HepG2 (cell line): Measurements from ENCODE around the gene SNX21. TPM values are rescaled to one million over a fixed set of nuclear protein-coding genes. Genes with fewer than 3 reads are reported as not detected.

ENCODE experiments used
- BORCS8-MEF2B ChIP-seq: sonication (generic); formaldehyde crosslinking; IDR thresholded peaks from 2 replicates; pipeline ENCODE4 v1.8.0; 2022; ENCODE audit warnings: mild to moderate bottlenecking, missing genetic modification reagents
- DR1 ChIP-seq: sonication (generic); formaldehyde crosslinking; IDR thresholded peaks from 2 replicates; pipeline ENCODE4 v1.8.0; 2021; ENCODE audit warnings: mild to moderate bottlenecking, missing genetic modification reagents, inconsistent platforms
- HIVEP1 ChIP-seq: sonication (generic); formaldehyde crosslinking; IDR thresholded peaks from 2 replicates; pipeline ENCODE4 v1.4.0; 2020; ENCODE audit warnings: mild to moderate bottlenecking, missing genetic modification reagents
- NCOR1 ChIP-seq: fragments of 200-600 bp; sonication (generic); IDR thresholded peaks from 2 replicates; pipeline ENCODE4 v1.7.0; 2017; ENCODE audit warnings: antibody characterized with exemption, low read length, borderline replicate concordance
- PAX8 ChIP-seq: sonication (generic); formaldehyde crosslinking; IDR thresholded peaks from 2 replicates; pipeline ENCODE4 v1.8.0; 2022; ENCODE audit warnings: mild to moderate bottlenecking, missing genetic modification reagents, borderline replicate concordance
- RFX5 ChIP-seq: IDR thresholded peaks from 2 replicates; pipeline ENCODE4 v1.6.1; 2011; ENCODE audit warnings: low read depth, low read length, improper control_type of control experiment
- TARDBP ChIP-seq: sonication (generic); formaldehyde crosslinking; IDR thresholded peaks from 2 replicates; pipeline ENCODE4 v1.8.0; 2022; ENCODE audit warnings: mild to moderate bottlenecking, missing genetic modification reagents
- ZBTB42 ChIP-seq: sonication (generic); formaldehyde crosslinking; IDR thresholded peaks from 2 replicates; pipeline ENCODE4 v1.5.0; 2020; ENCODE audit warnings: mild to moderate bottlenecking, missing genetic modification reagents
- ZKSCAN5 ChIP-seq: sonication (generic); formaldehyde crosslinking; IDR thresholded peaks from 2 replicates; pipeline ENCODE4 v1.5.1; 2020; ENCODE audit warnings: mild to moderate bottlenecking, missing genetic modification reagents
- ZNF12 ChIP-seq: sonication (generic); formaldehyde crosslinking; IDR thresholded peaks from 2 replicates; pipeline ENCODE4 v1.5.0; 2020; ENCODE audit warnings: missing genetic modification reagents
- ZNF607 ChIP-seq: sonication (generic); formaldehyde crosslinking; IDR thresholded peaks from 2 replicates; pipeline ENCODE4 v1.5.1; 2020; ENCODE audit warnings: missing genetic modification reagents, mild to moderate bottlenecking, borderline replicate concordance
- polyA plus RNA-seq, 8 experiments: library from polyadenylated mRNA; depleted of rRNA in 3 of 8; stranded (reverse) in 7 of 8; unstranded in 1 of 8; fragments of >200 nt; fragmentation: Illumina TruSeq in 4 of 8; extraction: Trizol in 4 of 8; gene quantifications; 2 replicates each; pipeline versions ENCODE4 v1.2.1 to v1.2.3, GENCODE V29; 2011 to 2016; ENCODE audit warnings: low read depth in 4 of 8, missing spikeins in 1 of 8, mixed read lengths in 1 of 8; ENCODE audit not compliant: insufficient read depth in 1 of 8
- total RNA-seq, 5 experiments: library from RNA; depleted of rRNA; stranded (reverse); fragments of >200 nt; fragmentation: Illumina TruSeq; extraction: Trizol; gene quantifications; 2 replicates each; pipeline ENCODE4 v1.2.3, GENCODE V29; 2016; ENCODE audit warnings: low read depth in 1 of 5
- TF ChIP-seq, protein P1 (sequence below): sonication (generic); formaldehyde crosslinking; IDR thresholded peaks from 2 replicates; pipeline ENCODE4 v1.4.0; 2020; ENCODE audit warnings: missing genetic modification reagents, borderline replicate concordance
- TF ChIP-seq, protein P2 (sequence below): sonication (generic); formaldehyde crosslinking; IDR thresholded peaks from 2 replicates; pipeline ENCODE4 v1.9.0; 2021; ENCODE audit warnings: missing genetic modification reagents, borderline replicate concordance
- TF ChIP-seq, protein P3 (sequence below): sonication (generic); formaldehyde crosslinking; IDR thresholded peaks from 2 replicates; pipeline ENCODE4 v1.5.1; 2020; ENCODE audit warnings: missing genetic modification reagents, mild to moderate bottlenecking, borderline replicate concordance
- TF ChIP-seq, protein P4 (sequence below): sonication (generic); formaldehyde crosslinking; IDR thresholded peaks from 2 replicates; pipeline ENCODE4 v1.4.0; 2020; ENCODE audit warnings: missing genetic modification reagents
- TF ChIP-seq, protein P5 (sequence below): sonication (generic); formaldehyde crosslinking; IDR thresholded peaks from 2 replicates; pipeline ENCODE4 v1.4.0; 2020; ENCODE audit warnings: missing genetic modification reagents

SNX21 gene
- total and polyA plus RNA-seq, 2 of the 13 experiments (the other 11 are each of a cell fraction or from before 2014, with no cell fraction given), result 7.7 to 12.8 TPM

DNA sequence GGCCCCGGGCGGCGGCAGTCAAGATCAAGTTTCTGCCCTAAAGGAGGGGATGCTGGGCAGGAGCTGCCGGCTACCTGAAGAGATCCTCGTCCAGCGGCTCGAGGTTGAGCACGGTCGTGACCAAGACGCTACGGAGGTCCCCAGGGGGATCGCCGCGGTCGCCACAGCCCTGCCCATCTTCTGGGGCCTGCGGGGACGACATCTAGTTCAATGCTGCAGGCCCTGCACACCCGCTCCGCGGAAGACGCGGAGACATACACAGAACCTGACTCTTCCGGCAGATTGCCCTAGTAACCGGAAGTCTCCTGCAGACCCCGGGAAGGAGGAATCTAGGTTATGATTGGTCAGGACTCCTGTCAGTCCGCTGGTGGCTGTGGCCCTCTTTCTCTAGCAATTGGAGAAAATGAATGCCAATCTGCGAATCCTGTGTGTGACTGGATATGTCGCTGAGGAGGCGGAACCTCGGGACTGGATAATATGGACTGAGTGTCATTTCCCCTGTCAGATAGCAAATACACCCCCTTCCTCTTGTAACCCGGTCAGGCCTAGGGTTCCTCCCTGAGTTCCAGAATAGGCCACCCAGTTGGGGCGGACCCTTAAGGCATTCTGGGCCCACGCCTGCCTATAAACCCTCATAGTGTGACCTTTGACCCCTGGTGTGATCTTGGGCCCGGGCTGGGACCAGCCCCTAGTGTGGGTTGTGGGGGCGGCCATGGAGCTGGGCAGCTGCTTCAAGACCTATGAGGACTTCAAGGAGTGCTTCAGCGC is 23.7 kb downstream of the SNX21 start, which contains the start of the genes ACOT8 and ZSWIM3 (continued):
- TF ChIP-seq, protein P1, sequence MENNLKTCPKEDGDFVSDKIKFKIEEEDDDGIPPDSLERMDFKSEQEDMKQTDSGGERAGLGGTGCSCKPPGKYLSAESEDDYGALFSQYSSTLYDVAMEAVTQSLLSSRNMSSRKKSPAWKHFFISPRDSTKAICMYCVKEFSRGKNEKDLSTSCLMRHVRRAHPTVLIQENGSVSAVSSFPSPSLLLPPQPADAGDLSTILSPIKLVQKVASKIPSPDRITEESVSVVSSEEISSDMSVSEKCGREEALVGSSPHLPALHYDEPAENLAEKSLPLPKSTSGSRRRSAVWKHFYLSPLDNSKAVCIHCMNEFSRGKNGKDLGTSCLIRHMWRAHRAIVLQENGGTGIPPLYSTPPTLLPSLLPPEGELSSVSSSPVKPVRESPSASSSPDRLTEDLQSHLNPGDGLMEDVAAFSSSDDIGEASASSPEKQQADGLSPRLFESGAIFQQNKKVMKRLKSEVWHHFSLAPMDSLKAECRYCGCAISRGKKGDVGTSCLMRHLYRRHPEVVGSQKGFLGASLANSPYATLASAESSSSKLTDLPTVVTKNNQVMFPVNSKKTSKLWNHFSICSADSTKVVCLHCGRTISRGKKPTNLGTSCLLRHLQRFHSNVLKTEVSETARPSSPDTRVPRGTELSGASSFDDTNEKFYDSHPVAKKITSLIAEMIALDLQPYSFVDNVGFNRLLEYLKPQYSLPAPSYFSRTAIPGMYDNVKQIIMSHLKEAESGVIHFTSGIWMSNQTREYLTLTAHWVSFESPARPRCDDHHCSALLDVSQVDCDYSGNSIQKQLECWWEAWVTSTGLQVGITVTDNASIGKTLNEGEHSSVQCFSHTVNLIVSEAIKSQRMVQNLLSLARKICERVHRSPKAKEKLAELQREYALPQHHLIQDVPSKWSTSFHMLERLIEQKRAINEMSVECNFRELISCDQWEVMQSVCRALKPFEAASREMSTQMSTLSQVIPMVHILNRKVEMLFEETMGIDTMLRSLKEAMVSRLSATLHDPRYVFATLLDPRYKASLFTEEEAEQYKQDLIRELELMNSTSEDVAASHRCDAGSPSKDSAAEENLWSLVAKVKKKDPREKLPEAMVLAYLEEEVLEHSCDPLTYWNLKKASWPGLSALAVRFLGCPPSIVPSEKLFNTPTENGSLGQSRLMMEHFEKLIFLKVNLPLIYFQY, result no peak; the same call in 1 of the 2 replicates
- TF ChIP-seq, protein P2, sequence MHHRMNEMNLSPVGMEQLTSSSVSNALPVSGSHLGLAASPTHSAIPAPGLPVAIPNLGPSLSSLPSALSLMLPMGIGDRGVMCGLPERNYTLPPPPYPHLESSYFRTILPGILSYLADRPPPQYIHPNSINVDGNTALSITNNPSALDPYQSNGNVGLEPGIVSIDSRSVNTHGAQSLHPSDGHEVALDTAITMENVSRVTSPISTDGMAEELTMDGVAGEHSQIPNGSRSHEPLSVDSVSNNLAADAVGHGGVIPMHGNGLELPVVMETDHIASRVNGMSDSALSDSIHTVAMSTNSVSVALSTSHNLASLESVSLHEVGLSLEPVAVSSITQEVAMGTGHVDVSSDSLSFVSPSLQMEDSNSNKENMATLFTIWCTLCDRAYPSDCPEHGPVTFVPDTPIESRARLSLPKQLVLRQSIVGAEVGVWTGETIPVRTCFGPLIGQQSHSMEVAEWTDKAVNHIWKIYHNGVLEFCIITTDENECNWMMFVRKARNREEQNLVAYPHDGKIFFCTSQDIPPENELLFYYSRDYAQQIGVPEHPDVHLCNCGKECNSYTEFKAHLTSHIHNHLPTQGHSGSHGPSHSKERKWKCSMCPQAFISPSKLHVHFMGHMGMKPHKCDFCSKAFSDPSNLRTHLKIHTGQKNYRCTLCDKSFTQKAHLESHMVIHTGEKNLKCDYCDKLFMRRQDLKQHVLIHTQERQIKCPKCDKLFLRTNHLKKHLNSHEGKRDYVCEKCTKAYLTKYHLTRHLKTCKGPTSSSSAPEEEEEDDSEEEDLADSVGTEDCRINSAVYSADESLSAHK (CRISPR knock-in tag), result no peak; the same call in 1 of the 2 replicates
- no peak for TF ChIP-seq RFX5
- peak; percentile 70; the same call in 1 of the 2 replicates for TF ChIP-seq NCOR1
- TF ChIP-seq PAX8 (CRISPR knock-in tag), result no peak
- TF ChIP-seq DR1, result peak; percentile 98
- TF ChIP-seq, protein P3, sequence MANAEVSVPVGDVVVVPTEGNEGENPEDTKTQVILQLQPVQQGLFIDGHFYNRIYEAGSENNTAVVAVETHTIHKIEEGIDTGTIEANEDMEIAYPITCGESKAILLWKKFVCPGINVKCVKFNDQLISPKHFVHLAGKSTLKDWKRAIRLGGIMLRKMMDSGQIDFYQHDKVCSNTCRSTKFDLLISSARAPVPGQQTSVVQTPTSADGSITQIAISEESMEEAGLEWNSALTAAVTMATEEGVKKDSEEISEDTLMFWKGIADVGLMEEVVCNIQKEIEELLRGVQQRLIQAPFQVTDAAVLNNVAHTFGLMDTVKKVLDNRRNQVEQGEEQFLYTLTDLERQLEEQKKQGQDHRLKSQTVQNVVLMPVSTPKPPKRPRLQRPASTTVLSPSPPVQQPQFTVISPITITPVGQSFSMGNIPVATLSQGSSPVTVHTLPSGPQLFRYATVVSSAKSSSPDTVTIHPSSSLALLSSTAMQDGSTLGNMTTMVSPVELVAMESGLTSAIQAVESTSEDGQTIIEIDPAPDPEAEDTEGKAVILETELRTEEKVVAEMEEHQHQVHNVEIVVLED (CRISPR knock-in tag), result peak; percentile 69; the same call in 1 of the 2 replicates
- TF ChIP-seq, protein P4, sequence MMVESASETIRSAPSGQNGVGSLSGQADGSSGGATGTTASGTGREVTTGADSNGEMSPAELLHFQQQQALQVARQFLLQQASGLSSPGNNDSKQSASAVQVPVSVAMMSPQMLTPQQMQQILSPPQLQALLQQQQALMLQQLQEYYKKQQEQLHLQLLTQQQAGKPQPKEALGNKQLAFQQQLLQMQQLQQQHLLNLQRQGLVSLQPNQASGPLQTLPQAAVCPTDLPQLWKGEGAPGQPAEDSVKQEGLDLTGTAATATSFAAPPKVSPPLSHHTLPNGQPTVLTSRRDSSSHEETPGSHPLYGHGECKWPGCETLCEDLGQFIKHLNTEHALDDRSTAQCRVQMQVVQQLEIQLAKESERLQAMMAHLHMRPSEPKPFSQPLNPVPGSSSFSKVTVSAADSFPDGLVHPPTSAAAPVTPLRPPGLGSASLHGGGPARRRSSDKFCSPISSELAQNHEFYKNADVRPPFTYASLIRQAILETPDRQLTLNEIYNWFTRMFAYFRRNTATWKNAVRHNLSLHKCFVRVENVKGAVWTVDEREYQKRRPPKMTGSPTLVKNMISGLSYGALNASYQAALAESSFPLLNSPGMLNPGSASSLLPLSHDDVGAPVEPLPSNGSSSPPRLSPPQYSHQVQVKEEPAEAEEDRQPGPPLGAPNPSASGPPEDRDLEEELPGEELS (CRISPR knock-in tag), result peak; percentile 32; the same call in 1 of the 2 replicates
- no peak for TF ChIP-seq ZKSCAN5 (CRISPR knock-in tag)
- TF ChIP-seq ZBTB42 (CRISPR knock-in tag), result no peak
- TF ChIP-seq ZNF607 (CRISPR knock-in tag), result peak; percentile 94
- TF ChIP-seq HIVEP1, result peak; percentile 27
- peak; percentile 75 for TF ChIP-seq ZNF12 (CRISPR knock-in tag)
- peak; percentile 80 for TF ChIP-seq BORCS8-MEF2B (CRISPR knock-in tag)
- TF ChIP-seq, protein P5, sequence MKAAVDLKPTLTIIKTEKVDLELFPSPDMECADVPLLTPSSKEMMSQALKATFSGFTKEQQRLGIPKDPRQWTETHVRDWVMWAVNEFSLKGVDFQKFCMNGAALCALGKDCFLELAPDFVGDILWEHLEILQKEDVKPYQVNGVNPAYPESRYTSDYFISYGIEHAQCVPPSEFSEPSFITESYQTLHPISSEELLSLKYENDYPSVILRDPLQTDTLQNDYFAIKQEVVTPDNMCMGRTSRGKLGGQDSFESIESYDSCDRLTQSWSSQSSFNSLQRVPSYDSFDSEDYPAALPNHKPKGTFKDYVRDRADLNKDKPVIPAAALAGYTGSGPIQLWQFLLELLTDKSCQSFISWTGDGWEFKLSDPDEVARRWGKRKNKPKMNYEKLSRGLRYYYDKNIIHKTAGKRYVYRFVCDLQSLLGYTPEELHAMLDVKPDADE (CRISPR knock-in tag), result no peak; the same call in 1 of the 2 replicates
- TF ChIP-seq TARDBP (CRISPR knock-in tag), result no peak
